GM21515 (cell line): ENCODE data around the gene CDHR3.
A peak's percentile ranks its signal among the peaks of the same experiment; 100 is the strongest.

ENCODE experiments used
- ATAC-seq: cut with Tn5 transposase; IDR thresholded peaks from one replicate; pipeline ENCODE4 v1.9.1; 2021; ENCODE audit not compliant: unreplicated experiment

CDHR3 gene

DNA sequence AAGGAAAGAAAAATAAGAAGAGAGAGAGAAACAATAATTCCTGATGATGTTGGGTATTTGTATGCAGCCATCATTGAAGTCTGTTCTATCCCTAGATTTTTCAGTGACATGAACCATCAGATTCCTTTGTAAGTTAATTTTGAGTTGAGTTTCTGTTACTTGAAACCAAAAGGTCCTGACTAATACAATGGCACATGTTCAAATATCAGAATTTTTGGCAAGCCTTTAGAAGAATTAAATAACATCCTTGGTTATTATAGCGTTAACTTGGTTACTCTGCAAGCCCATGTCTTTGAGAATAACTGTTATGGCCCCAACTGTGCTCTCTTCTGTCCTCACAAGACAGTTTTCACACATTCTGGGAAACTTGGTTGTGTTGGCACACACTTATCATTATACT is 82.5 kb downstream of the CDHR3 start:
- no peak for ATAC-seq

GRCh38 chr7:106047184-106047583 is 84.1 kb downstream of the CDHR3 start:
- no peak for ATAC-seq

- no peak for ATAC-seq
Observed at GRCh38 chr7:106047818-106048705, 85.0 kb downstream of the CDHR3 start.

DNA sequence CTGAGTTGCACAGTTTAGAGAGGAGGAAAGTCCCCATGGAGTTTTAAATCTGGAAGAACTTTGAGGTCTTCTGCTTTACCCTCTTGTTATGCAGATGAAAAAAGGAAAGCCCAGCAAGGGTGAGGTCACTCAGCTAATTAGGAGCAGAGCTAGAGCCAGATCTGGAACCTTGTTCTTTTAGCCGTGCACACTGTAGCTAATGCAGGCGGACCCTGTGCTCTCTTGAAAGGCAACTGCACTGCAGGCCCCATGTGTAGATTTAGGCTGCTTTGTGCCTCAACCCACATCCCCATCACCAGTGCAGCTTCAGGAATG is 85.6 kb downstream of the CDHR3 start:
- ATAC-seq: no peak

DNA sequence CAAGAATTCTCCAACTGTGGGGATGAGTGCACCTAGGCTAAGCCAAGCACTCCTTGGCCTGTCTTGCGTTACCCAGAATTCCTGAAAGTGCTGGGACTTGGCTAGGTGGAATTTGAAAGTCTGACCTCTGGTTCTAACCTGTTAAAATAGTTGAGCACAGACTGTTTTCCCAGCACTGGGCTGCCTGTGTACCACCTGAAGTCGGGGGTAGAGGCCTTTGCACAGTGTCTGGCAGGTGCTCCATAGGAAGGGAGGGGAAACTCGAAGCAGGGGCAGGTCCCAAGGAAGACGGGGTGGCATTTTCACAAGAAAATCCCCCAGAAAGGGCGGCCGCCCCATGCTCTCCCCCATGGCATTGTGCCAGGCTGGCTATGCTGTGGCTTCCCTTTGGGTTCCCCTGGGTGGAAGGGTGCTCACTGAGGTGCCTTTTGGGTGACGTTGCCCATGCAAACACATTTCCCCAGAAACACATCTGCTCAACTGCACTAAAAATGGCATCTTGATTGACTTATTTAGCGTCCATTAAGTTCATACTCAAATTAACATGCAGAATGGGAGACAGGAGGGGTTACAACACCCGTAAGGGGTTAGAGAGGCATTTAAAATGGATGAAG is 86.2 kb downstream of the CDHR3 start:
- no peak for ATAC-seq

GRCh38 chr7:106050002-106050745 is 87.1 kb downstream of the CDHR3 start:
- no peak for ATAC-seq

DNA sequence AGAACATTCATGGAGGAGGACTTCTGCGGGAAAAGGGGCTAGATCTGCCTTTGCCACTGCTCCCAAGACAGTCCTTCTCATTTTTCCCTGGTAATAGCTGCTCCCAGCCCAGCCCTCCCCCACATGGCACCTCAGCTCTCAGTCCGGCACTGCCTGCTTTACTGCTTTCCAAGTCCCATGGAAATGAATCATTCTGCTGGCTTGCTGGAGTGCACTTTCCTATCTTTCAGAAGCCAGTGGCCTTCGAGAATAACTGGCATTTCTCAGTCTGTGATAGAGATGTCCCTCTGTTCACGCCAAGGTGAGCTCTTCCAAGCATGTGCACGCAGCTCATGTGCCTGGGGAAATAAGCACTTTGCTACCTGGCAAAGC is 87.7 kb downstream of the CDHR3 start:
- ATAC-seq: no peak

GRCh38 chr7:106052681-106053080 is 89.6 kb downstream of the CDHR3 start:
- no peak for ATAC-seq

- no peak for ATAC-seq
Observed at GRCh38 chr7:106053109-106053508, 90.0 kb downstream of the CDHR3 start.

DNA sequence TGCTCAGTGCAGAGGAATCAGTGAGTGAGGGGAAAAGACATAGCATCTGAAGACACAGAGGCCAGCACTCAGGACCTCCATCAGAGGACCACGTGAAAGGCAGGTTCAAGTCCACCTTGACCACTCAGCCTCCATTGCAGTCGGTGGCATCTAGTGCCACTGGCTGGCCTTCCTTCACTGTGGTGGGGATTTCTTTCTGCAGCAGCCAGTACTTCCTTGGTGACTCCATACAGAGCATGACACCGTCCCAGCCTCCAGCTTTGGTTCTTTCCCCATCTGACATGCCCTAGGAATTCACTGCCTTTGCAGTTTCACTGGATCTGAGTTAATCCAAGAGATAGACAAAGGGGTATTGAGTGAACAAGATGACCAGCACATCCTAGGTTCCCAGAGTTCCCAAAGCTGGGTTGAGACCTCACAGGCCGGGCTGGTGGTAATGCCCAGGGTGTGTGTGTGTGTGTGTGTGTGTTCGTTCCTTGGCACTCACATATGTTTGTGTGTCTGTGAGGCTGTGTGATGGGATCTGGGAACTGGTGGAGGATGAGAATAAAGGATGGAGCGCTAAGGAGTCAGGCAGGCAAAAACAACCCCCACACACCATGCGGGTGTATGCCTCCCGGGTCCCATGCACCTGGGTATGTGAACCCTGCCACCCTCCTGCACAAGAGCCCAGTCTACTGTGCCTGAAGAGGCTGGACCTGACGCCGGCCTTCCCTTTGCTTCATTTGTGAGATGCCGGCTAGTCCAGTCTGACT is 91.3 kb downstream of the CDHR3 start:
- no peak for ATAC-seq

DNA sequence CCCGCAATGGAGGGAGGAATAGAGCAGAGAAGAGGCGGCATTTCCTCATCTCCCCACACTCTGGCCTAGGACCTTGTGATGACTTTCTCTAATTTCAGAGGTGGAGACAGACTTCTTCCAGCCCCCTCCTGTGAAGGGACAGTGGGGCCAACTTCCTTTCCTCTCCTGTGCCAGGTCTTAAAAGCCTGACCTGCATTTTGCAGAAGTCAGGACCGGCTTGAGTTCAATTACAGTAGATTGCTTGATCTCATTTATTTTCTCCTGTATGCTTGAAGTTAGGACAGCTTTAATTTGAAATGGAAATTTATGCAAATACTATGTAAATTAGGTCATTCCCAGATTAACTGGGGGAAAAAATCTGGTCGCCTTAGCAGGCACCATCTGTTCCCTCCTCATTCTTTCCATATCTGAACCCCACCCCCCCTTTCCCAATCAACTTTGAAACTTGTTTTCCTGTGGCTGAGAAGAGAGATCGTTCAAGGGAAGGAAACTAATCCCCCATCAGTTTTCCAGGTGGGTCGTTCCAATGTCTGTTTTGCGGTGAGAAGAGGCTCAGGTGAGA is 92.0 kb downstream of the CDHR3 start:
- no peak for ATAC-seq

DNA sequence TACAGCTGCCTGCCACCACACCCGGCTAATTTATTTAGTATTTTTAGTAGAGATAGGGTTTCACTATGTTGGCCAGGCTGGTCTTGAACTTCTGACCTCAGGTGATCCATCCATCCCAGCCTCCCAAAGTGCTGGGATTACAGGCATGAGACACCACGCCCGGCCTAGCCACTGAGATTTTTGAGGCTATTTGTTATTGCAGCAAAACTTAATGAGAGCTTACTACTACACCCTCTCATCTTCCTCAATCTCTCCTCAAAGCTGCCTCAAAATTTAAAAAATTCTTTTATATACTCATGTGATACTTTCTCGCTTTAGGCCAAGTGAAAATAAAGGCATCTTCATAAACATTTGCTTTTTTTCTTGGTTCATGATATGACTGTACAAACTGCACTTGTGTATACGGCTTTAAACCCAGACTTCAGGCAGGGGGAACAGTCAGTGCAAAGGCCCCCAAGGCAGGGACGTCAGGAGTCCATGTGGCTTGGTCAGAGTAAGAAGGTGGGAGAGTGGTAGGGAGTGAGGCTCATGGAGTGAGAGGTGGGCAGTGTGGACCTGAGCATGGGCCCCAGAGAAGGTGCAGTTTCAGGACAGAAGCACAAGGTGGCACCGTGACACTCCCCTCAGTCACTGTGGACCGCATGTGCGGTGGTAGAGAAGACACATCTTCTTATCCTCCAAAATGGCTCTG is 93.6 kb downstream of the CDHR3 start:
- ATAC-seq: peak; percentile 49

DNA sequence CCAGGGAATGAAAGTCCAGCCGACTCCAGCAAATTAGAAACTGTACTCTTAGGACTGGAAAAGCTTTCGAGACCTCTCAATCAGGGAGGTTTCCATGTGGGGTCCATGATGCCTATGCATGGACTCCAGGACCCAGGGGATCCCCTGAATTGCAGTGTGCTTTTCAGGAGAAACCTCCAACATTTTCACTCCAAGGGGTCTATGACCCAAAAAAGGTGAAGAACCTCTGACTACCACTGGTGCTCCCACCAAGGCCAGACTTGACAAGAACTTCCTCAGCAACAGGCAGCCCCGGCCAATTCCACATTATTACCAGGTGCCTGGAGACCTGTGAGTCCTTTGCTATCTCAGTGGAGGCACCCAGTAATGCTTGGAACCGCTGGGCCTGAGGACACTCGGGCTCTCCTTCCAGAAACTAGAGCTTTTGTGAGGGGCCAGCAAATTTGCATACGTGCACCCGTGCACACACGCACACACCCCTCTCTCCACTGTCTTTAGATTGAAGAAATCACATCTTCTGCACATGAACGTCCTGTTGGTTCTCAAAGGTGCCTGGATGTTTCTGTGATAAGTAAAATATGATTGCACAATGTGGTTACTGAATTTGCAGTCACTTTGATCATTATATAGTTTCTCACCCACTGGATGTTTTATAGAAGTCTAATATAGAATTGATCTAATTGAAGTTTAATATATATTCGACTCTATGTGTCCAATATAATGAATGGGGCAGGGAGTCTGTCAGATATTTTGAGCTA is 94.3 kb downstream of the CDHR3 start:
- no peak for ATAC-seq

DNA sequence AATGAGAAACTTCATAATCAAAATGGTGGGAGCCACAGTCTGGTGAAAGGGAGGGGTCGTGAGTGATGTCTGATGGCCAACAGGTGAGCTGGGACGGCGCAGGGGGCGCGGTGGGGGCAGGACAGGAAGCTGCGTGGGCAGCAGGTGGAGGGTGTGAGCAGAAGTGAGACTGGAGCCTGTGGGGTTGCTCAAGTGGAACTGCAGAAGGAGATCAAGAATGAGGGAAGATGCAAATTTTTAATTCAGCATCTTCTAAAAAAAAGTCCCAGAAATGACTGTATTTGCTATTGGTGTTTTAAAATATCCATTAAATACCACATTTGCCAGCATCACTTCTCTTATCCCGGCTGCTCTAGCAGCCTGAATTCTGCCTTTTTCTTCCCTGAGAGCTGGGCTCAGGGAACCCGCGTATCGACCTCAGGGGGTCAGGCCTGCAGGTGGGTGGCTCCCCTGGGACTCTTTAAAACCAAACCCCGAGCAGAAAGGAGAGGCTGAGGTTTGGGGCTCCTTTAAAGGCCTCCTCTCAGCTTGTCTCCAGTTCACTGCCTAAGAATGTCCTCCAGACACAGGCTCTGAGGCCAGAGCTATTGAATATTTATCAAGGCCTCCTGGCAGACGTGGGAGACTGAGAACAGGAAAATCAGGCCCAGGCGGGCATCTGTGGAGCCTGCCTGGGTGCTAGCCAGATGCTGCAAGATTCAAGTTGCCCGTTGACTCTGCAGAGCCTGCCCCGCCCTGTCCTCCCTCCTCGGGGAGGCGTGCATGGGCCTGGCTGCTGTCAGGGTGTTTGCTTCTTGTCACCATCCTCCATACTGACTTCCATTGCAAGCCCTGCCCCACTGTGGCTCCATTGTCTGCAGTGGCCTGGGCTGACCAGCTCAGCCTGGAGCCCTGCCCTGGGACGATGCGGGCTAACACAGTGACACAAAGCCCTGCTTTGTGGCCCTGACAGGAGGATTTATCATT is 95.2 kb downstream of the CDHR3 start:
- peak; percentile 57 for ATAC-seq

DNA sequence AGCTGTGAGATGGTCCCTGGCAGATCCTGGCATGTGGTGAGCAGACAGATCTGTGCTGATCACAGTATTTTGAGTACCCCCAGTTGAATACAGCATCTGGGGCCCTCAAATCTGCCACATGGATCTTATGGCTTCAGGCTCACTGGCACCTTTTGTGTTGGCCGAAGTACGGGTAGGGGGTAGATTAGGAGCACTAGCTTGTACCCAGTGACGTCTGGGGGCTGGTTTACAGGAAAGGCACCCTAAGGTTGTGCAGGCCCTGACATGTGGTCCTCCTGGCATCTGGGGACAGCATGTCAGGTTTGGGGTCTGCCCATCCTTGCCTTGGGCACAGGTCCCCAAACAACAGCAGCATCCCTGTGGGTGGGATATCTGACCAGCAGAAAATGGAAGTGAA is 95.9 kb downstream of the CDHR3 start:
- no peak for ATAC-seq

DNA sequence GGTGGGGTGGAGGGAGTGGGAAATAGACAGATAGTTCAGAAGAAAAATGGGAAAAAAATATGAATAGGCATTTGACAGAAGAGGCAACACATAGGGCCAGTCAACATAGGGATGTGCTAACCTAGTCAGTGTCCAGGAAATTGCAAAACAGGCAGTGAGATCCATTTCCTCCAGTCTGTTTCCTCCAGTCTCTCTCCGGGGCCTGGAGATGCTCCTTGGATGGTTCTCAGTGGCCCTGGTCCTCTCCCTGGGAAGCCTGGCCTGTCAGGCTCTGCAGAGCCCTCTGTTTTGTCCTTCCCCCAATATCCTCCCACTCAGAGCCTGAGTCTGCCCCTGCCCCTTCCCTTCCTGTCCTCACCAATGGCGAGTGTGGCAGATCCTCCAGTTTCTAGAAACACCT is 96.5 kb downstream of the CDHR3 start:
- ATAC-seq: no peak

DNA sequence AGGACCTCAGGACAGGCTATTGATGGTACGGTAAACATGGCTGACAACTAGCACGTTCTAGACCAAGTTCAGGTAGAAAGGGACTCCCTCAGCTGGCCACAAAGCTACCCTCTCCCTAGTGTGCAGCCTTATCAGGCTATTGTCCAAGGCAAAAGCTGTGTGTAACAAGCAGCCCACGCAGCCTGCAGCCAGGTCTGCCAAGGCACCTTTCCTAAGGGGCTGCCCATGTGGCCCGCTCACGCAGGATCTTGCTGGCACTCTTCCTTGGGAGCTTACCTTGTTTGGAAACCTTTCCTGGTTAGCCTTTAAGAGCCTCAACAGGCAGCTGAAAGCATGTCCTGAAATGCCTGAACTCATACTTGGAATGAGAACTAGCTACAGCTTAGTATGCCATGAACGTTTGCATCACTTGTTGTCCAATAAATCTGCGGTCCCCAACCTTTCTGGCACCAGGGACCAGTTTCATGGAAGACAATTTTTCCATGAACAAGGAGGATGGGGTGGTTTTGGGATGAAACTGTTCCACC is 97.4 kb downstream of the CDHR3 start:
- ATAC-seq: no peak

DNA sequence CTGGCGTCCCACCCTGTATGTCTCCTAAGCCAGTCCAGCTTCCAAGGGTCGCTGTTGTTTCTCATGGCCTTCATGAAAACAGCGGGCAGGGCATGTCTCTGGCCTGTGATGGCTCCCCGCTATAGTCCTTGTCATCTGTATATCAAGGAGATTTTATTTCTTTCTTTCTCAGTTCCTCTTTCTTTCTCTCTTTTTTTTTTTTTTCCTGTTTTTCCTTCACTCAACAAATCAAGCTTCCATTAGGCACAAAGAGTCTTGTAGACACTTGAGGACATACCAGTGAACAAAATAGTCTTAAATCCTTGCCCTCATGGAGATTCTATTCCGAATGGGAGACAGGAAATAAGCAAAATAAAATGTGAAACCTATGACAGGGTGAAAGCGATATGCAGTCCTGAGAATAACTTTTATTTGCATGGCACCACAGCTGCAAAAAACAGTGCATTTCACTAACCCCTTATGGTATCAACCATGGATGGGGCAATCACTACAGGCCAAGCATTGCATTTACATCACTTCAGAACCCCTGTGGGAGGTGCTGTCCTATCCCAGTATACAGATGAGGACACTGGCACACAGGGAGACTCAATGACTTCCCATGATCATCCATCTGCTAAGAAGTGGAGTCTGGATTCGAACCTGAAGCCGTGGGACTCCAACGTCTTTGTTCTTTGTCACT is 98.4 kb downstream of the CDHR3 start:
- peak; percentile 29 for ATAC-seq
